Activated CD4-positive, alpha-beta T cell treated with anti-CD3 and anti-CD28 coated beads for 1 hour (primary cell): ENCODE data around the gene CRISP2.
"Not testable (repeated sequence)": the region's sequence is repeated elsewhere in the genome, so short reads cannot be mapped to it uniquely, and the experiment has no call there.

Source experiments
- DNase-seq: peaks from one replicate; pipeline ENCODE4 v3.0.0-alpha.2; 2020

CRISP2 gene

GRCh38 chr6:49713346-49713745, at the start of gene CRISP2:
Gene CRISP2, minus strand, starts transcription at chr6:49713543. Its CDS starts 4,347 bp downstream, at chr6:49709196.
- no peak for DNase-seq

- DNase-seq: no peak
Measured at GRCh38 chr6:49744259-49744658, 30.9 kb upstream of the CRISP2 start, which contains the start of gene CRISP3. Gene CRISP3, minus strand, starts transcription at chr6:49744388. Its CDS starts 21 bp downstream, at chr6:49744367.

- DNase-seq: no peak
Measured at GRCh38 chr6:49743429-49743828, 30.1 kb upstream of the CRISP2 start.

GRCh38 chr6:49739423-49739822, 26.1 kb upstream of the CRISP2 start:
- DNase-seq: no peak

DNA sequence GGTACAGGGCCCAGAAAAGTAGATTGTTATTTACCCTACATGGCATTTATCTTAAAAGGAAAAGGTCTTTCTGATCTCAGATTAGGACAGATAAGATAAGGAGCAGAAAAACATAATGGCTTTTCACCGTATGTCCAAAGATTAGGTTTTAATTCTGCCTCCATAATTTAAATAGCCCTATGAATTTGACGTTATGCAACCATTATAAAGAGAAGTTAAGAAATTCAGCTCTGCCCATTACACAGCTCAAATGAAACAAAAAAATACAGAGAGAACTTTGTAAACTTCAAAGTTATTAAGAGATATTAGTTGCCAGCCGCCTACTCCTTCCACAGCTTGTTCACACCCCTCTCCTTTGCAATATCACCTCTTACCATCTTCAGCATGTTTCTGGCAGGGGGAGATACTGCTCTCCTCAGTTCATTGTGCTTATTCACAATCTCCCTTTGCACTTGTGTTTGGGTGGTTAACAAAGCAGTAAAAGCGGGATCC, 22.7 kb upstream of the CRISP2 start:
- DNase-seq: no peak

GRCh38 chr6:49733680-49734079, 20.3 kb upstream of the CRISP2 start:
- DNase-seq: no peak

GRCh38 chr6:49732781-49733180, 19.4 kb upstream of the CRISP2 start:
- no peak for DNase-seq

DNA sequence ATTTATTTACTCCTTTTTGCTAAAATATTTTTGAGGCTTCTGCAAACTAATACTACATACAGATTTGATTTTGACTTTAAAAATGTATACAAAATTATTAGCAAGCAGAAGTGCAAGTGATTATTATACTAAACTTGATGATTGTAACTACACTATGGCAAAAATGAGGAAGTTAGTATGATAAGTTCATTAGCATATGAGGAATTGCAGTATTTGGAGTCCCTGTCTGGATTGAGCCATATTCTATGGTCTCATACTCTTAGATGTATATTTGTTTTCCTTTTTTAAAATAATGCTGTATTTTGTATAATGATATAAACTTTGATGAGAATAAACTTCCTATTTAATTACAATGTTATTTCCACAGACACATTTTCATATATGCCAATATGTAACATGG, 16.9 kb upstream of the CRISP2 start:
- DNase-seq: no peak

- not testable (repeated sequence) for DNase-seq
Measured at GRCh38 chr6:49723917-49724316, 10.6 kb upstream of the CRISP2 start.

GRCh38 chr6:49721297-49721696, 8.0 kb upstream of the CRISP2 start:
- DNase-seq: no peak

GRCh38 chr6:49720372-49720771, 7.0 kb upstream of the CRISP2 start:
- DNase-seq: no peak

- DNase-seq: no peak
Measured at GRCh38 chr6:49698478-49698877, 14.9 kb downstream of the CRISP2 start.

GRCh38 chr6:49693512-49693911, 19.8 kb downstream of the CRISP2 start:
- DNase-seq: no peak

DNA sequence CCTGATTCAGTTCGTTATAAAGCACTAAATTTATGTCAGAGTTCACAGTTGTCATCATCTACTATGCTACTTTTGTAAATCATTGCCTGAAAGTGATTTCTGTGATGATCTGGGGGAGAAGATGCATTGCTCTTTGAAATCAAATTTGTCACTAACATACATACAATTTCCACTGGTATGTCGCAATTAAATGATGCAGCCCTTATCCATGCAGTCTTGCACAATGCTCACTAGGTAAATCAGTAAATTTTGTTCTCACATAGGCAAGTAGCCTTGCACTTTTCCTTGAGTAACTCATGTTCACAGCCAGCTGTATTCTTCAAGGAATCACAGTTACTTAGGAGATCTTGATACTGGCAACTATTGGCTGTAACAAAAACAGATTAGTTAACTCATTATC, 20.8 kb downstream of the CRISP2 start:
- no peak for DNase-seq

DNA sequence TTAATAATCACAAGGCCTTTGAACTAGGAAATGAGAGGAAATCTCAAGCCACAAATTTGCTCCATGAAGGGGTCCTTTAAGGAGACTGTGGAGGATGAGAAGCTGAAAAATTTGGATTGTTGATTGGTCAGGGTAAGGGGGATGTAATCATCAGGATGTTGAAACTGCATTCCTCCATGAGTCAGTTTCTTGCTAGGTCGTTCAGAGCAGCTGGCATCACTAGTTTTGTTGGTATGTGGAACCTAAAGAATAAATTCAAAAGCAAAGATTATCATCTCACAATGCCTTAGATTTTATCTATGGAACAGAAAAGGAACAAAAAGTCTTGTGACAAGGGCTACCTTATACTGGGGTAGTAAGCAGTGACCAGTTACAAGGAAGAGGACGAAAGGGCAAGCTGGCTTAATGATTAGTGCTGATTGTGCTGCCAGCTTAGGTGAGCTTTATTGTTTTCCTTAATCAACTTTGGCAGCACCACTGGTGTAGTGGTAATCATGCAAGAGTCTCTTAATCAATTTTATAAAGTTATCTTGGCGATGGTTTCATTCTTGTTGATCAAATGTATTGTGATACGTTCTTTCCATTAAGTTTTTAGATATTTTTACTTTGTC, 36.6 kb downstream of the CRISP2 start:
- no peak for DNase-seq

DNA sequence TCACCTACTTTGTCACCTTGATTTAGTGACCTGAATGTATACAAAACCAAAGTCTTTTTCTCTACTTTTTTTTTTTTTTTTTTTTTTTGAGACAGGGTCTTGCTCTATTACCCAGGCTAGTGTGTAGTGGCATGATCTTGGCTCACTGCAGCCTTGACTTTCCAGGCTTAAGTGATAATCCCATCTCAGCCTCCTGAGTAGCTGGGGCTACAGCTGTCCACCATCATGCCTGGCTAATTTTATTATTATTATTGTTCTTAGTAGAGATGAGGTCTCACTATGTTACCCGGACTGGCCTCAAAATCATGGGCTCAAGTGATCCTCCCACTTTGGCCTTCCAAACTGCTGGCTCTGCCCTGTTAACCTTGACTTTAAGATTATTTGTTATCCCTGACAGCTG, 37.5 kb downstream of the CRISP2 start:
- no peak for DNase-seq

GRCh38 chr6:49668083-49668511, 45.2 kb downstream of the CRISP2 start:
- DNase-seq: no peak

DNA sequence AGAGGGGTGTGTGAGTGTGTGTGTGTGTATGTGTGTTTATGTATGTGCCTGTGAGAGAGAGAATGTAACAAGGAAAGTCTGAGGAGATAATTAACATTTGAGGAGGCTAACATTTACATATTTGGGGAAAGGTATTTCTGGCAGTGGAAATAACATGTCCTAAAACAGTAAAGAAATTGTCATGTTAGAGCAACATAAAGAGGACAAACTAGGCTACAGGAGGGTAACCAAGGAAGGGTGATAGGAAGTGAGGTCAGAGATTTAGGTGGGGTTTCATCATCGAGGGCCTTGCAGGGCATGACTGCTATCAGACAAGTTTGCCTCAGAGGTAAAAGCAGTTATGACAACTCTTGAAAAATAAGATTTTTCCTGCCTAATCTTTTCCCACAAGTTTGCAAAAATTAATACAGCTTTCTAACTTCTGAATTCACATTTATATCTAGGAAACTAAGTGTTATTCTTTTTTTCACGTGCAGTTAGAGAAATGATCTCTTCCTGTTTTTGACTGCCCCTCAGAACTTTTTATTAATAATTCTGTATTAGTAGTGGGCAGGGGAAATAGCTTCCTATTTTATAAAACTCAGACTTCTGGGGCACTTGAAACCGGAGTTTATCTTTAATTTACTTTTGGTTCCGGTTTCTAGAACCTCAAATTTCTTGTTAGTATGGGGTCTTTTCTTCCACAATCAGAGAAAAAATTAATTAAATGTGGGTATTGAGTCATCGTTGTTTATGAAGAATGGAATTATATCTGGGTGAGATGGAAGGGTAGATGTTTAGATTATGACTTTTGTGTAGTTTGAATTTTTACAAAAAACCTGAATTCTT, 46.2 kb downstream of the CRISP2 start:
- no peak for DNase-seq

DNA sequence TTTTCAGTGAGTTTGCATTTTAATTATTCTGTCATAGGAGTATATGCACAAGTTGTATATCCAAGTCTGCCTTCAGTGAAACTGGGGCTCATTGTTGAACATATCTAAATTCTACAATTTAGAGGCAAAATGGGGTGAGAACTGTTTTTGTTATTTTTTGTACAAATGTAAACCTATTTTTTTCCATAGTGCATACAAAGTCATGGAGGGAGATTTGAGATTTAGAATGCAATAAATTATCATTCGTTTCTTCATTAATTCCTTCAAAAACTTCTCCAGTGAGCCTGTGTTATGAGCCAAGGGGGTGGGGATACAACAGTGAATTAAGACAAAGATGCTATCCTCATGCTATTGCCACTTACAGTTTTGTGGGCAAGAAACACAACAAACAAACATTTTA, 46.9 kb downstream of the CRISP2 start:
- DNase-seq: no peak

- no peak for DNase-seq
Measured at GRCh38 chr6:49664817-49665216, 48.5 kb downstream of the CRISP2 start.

DNA sequence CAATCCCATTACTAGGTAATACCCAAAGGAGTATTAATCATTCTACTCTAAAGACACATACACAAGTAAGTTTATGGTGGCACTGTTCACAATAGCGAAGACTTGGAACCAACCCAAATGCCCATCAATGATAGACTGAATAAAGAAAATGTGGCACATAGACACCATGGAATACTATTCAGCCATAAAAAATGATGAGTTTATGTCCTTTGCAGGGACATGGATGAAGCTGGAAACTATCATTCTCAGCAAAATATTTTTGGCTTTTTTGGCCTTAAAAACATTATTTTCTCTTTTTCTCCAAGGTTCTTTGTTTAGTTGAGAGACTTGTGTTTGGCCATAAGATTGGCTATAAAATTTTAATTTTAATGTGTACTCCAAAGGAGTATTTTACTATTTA, 49.3 kb downstream of the CRISP2 start:
- not testable (repeated sequence) for DNase-seq

GRCh38 chr6:49662892-49663261, 50.5 kb downstream of the CRISP2 start:
- DNase-seq: no peak

- no peak for DNase-seq
Measured at GRCh38 chr6:49662231-49662891, 51.0 kb downstream of the CRISP2 start.

- DNase-seq: no peak
Measured at GRCh38 chr6:49653942-49654341, 59.4 kb downstream of the CRISP2 start.
